ENCODE results near the gene SLC35D2.

Gene SLC35D2

GRCh38 chr9:96340707-96341106, 42.8 kb downstream of the SLC35D2 start:
- Histone ChIP-seq H3K9ac (ENCODE audit: low read length) (no peak overlapping the region), H3F3A (ENCODE audit: insufficient read depth) (no peaks in the 10 kb centered on the region), H3K9me3 (ENCODE audit: insufficient read depth, low read length) (no peaks in the 10 kb centered on the region), H3K9me2 (replicated peaks; ENCODE audit: insufficient read depth, low read length) (no peaks in the 10 kb centered on the region), H2AFZ (ENCODE audit: low read depth, low read length, severe bottlenecking) (no peak overlapping the region), H3K4me3 (ENCODE audit: insufficient read depth, low read length, poor library complexity, severe bottlenecking) (no peak overlapping the region), H3K27me3 (ENCODE audit: low read length) (no peaks in the 10 kb centered on the region), H4K20me1 (ENCODE audit: low read depth, low read length) (no peaks in the 10 kb centered on the region), H3K79me2 (ENCODE audit: insufficient read depth, low read length) (no peaks in the 10 kb centered on the region), H3K4me2 (ENCODE audit: low read depth, low read length, poor library complexity, severe bottlenecking) (no peak overlapping the region), H3K27ac (ENCODE audit: low read depth, low read length) (no peak overlapping the region), H3K36me3 (ENCODE audit: low read length) (no peaks in the 10 kb centered on the region)
- TF ChIP-seq EZH2phosphoT487 (conservative IDR thresholded peaks at IDR 0.05; ENCODE audit: low read length), result no peak
- TF ChIP-seq, protein P1, sequence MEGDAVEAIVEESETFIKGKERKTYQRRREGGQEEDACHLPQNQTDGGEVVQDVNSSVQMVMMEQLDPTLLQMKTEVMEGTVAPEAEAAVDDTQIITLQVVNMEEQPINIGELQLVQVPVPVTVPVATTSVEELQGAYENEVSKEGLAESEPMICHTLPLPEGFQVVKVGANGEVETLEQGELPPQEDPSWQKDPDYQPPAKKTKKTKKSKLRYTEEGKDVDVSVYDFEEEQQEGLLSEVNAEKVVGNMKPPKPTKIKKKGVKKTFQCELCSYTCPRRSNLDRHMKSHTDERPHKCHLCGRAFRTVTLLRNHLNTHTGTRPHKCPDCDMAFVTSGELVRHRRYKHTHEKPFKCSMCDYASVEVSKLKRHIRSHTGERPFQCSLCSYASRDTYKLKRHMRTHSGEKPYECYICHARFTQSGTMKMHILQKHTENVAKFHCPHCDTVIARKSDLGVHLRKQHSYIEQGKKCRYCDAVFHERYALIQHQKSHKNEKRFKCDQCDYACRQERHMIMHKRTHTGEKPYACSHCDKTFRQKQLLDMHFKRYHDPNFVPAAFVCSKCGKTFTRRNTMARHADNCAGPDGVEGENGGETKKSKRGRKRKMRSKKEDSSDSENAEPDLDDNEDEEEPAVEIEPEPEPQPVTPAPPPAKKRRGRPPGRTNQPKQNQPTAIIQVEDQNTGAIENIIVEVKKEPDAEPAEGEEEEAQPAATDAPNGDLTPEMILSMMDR (IDR thresholded peaks at IDR 0.05; ENCODE audit: insufficient read depth, low read length, poor library complexity, severe bottlenecking), result no peak

DNA sequence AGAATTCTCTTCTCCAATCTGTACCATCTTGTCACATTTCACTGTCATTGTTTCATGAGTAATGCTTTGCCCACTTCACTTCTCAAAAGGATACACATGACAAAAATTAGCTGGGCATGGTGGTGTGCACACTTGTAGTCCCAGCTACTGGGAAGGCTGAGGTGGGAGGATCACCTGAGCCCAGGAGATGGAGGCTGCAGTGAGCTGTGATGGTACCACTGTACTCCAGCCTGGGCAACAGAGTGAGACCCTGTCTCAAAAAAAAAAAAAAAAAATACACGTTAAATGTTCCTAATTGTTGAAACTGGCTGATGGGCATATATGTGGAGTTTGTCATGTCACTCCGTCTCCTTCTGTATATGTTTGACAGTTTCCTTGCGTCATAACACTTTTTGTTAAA, 45.2 kb downstream of the SLC35D2 start:
- TF ChIP-seq EZH2phosphoT487 (conservative IDR thresholded peaks at IDR 0.05; ENCODE audit: low read length), result no peak
- Histone ChIP-seq H4K20me1 (ENCODE audit: low read depth, low read length) (no peaks in the 10 kb centered on the region), H3K36me3 (ENCODE audit: low read length) (no peaks in the 10 kb centered on the region), H3K9me3 (ENCODE audit: insufficient read depth, low read length) (no peaks in the 10 kb centered on the region), H3K79me2 (ENCODE audit: insufficient read depth, low read length) (no peaks in the 10 kb centered on the region), H3K9me2 (replicated peaks; ENCODE audit: insufficient read depth, low read length) (no peaks in the 10 kb centered on the region), H3K4me2 (ENCODE audit: low read depth, low read length, poor library complexity, severe bottlenecking) (no peak overlapping the region), H2AFZ (ENCODE audit: low read depth, low read length, severe bottlenecking) (no peak overlapping the region), H3K4me3 (ENCODE audit: insufficient read depth, low read length, poor library complexity, severe bottlenecking) (no peak overlapping the region), H3K27me3 (ENCODE audit: low read length) (no peaks in the 10 kb centered on the region), H3K27ac (ENCODE audit: low read depth, low read length) (no peak overlapping the region), H3K9ac (ENCODE audit: low read length) (no peak overlapping the region), H3F3A (ENCODE audit: insufficient read depth) (no peaks in the 10 kb centered on the region)

- Histone ChIP-seq H3K9ac (ENCODE audit: low read length) (no peak overlapping the region), H4K20me1 (ENCODE audit: low read depth, low read length) (no peaks in the 10 kb centered on the region), H3K36me3 (ENCODE audit: low read length) (no peaks in the 10 kb centered on the region), H3K9me2 (replicated peaks; ENCODE audit: insufficient read depth, low read length) (no peaks in the 10 kb centered on the region), H3K79me2 (ENCODE audit: insufficient read depth, low read length) (no peaks in the 10 kb centered on the region), H3K27ac (ENCODE audit: low read depth, low read length) (no peak overlapping the region), H3K4me2 (ENCODE audit: low read depth, low read length, poor library complexity, severe bottlenecking) (no peak overlapping the region), H3K9me3 (ENCODE audit: insufficient read depth, low read length) (no peaks in the 10 kb centered on the region), H3K27me3 (ENCODE audit: low read length) (no peaks in the 10 kb centered on the region), H3F3A (ENCODE audit: insufficient read depth) (no peaks in the 10 kb centered on the region), H2AFZ (ENCODE audit: low read depth, low read length, severe bottlenecking) (no peak overlapping the region), H3K4me3 (ENCODE audit: insufficient read depth, low read length, poor library complexity, severe bottlenecking) (no peak overlapping the region)
- TF ChIP-seq, protein P1 (IDR thresholded peaks at IDR 0.05; ENCODE audit: insufficient read depth, low read length, poor library complexity, severe bottlenecking), result no peak
- no peak for TF ChIP-seq EZH2phosphoT487 (conservative IDR thresholded peaks at IDR 0.05; ENCODE audit: low read length)
Observed at GRCh38 chr9:96333958-96334357, 49.6 kb downstream of the SLC35D2 start.

- TF ChIP-seq, protein P1 (IDR thresholded peaks at IDR 0.05; ENCODE audit: insufficient read depth, low read length, poor library complexity, severe bottlenecking), result no peak
- no peak for TF ChIP-seq EZH2phosphoT487 (conservative IDR thresholded peaks at IDR 0.05; ENCODE audit: low read length)
- H3K27me3 ChIP-seq (ENCODE audit: low read length), result no peaks in the 10 kb centered on the region
Observed at GRCh38 chr9:96331236-96331947, 52.1 kb downstream of the SLC35D2 start.

More at GRCh38 chr9:96331236-96331947, 52.1 kb downstream of the SLC35D2 start:
- Histone ChIP-seq H2AFZ (ENCODE audit: low read depth, low read length, severe bottlenecking) (no peak overlapping the region), H3K27ac (ENCODE audit: low read depth, low read length) (no peak overlapping the region), H3K4me2 (ENCODE audit: low read depth, low read length, poor library complexity, severe bottlenecking) (no peak overlapping the region), H3K36me3 (ENCODE audit: low read length) (no peaks in the 10 kb centered on the region), H4K20me1 (ENCODE audit: low read depth, low read length) (no peaks in the 10 kb centered on the region), H3K9me2 (replicated peaks; ENCODE audit: insufficient read depth, low read length) (no peaks in the 10 kb centered on the region), H3F3A (ENCODE audit: insufficient read depth) (no peaks in the 10 kb centered on the region), H3K79me2 (ENCODE audit: insufficient read depth, low read length) (no peaks in the 10 kb centered on the region), H3K4me3 (ENCODE audit: insufficient read depth, low read length, poor library complexity, severe bottlenecking) (no peak overlapping the region), H3K9me3 (ENCODE audit: insufficient read depth, low read length) (no peaks in the 10 kb centered on the region), H3K9ac (ENCODE audit: low read length) (no peak overlapping the region)

Measured in SU-DHL-6 (cell line).